Cortex of kidney (tissue), 1 donor: ENCODE measurements around the gene RTN1.

ENCODE experiments used
- DNase-seq: peaks from one replicate; lab custom pipeline; 2025; lab: John Stamatoyannopoulos, UW

The RTN1 gene

DNA sequence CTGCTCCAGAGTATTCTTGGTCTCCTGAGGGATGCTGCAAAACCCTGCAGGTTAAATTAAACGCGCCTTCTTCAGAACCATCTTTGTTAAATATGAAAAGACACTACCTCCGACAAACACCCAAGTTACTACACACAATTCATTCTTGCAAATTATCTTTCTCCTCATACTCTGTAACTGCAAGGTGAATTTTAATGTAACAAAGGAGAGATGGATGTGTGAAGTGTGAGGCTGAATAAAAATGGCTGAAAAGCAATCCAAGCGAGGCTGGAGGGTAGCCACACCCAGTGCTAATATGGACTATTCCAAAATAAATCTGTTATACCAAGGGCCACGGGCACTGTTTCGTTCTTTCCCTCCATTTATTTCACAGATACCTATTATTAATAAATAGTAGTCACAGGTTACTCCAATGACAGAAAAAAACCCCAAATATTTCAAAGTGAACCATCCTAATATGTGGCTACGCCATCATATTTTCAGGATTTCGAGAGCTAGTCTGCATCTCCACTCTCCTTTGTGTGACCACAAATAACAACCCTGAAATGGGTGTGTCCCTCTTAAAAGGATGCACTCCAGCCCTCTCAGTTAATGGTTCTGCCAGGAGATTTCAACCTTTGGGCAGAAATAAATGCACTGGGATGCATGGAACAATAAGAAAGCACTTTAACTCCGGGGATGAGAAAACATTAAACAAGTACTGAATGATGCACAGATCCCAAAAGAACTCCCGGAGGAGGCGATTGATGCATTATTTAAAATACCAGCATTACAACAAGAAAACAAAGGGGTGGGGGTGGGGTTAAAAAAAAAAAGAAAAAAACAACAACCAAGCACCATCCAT is 240.9 kb downstream of the RTN1 start:
- DNase-seq = no peak

DNA sequence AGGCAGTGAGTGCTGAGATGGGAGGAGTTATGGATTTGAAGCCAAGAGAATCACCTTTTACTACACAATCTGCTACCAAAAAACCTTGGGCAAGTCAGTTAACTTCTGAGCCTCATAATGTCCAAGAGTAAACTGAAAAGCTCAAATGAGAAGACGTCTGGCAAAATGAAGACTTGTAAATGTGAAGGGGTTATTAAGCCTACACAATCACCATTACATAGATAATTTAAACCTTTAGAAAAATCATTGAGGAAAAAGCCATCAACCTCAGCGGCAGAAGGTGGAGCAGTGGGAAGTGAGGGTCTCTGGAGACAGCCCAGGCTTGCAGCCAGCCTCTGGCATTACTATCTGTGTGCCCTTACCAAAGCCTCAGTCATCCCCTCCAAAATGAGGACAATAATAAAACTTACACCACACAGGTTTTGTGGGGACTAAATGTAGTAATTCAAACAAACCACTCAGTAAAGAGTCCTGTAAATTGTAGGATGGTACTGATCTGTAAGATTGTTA is 243.5 kb downstream of the RTN1 start:
- no peak for DNase-seq

DNA sequence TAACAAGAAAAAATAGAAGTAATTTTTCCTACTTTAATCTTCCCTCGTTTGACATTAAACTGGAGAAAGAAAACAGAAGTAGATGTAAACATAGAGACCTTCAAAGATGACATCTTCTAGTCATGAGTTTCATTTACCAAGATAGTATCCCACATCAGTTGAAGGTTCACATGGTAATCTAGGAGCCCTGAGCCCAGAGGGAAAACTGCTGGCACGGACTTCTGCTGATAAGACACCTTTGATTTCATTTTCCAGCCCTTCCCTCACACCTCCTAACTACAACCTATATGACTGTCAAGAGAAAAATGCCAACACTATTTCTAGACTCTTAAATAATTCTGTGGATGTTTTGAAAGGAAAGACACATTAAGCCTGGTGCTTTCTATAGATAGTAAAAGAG is 247.9 kb downstream of the RTN1 start:
- DNase-seq = no peak

DNA sequence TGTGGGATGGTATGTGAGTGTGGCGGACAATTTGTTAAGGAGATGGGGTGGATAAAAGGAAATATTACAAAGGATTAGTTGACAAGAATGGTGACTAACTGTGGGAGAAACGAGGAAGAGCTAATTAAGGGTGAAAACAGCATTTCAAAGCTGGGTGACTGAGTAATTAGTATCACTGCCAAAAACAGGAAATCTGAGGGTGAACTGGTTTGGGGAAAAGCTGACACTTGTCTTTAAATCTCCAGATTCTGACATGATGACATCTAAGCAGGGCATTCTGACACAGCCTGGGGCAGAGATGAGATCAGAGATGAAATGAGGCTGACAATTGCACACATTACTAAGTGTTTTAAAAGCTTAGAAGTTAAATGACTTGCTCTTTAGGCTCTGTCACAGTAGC is 251.5 kb downstream of the RTN1 start:
- no peak for DNase-seq

DNA sequence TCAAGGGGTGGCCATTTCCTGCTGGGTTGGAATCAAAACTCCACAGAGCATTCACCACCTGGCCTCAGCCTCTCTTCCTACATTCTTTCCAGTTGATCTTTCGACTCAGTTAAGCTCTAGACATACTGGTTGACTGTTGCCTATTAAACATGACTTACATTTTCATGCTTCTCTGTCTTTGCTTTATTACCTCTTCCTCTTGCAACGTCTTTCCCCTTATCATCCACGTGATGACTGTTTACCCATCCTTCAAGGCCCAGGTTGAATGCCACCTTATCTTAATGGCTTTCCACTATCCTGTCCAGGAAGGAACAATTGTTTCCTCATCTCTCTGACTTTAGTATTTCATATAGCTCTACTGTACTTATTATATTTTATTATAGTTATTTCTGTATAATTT is 269.5 kb downstream of the RTN1 start:
- DNase-seq = no peak

DNA sequence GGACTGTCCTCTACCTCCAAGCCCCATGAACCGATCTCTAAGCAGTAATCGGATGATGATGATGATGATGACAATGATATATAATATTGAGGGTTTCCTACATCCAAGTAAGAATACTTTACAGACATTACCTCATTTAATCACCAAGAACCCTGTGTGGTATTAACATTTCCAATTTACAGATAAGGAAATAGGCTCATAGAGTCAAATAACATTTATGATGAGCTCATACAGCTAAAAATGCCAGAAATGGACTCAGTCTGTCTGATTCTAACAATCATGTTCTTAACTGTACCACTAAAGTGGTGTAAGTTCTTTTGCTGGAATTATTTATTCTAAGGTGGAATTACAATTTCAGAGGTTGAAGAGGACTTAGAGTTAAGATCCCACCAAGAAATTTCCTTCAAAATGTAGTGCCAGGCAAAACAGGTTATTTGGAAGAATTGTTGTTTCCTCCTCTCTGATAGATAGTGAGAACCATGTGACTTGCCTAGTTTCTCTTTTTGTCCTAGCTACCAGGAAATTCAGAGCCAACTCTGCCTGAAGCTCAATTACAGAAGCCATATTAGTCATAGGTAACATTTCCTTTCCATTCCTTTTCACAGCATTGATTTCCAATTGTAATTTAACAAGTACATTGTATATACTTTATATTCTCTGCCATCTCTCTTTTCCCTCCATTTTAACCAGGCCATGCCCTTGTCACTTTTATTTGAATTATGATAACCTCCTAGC is 270.2 kb downstream of the RTN1 start:
- DNase-seq = no peak

DNA sequence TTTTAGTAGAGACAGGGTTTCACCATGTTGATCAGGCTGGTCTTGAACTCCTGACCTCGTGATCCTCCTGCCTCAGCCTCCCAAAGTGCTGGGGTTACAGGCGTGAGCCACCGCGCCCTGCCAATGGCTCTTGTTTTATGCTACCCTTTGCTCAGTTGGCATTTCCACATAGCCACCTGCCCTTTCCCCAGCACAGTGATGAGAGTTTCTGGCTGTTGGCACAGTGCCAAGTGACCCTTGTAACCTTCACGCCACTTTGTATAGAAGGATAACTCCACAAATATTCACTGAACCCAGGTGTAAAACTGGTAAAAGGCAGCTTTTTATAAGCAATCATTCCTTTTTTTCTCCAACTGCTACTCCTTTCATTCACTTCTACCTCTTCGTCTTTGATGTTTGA is 275.5 kb downstream of the RTN1 start:
- DNase-seq = no peak

DNA sequence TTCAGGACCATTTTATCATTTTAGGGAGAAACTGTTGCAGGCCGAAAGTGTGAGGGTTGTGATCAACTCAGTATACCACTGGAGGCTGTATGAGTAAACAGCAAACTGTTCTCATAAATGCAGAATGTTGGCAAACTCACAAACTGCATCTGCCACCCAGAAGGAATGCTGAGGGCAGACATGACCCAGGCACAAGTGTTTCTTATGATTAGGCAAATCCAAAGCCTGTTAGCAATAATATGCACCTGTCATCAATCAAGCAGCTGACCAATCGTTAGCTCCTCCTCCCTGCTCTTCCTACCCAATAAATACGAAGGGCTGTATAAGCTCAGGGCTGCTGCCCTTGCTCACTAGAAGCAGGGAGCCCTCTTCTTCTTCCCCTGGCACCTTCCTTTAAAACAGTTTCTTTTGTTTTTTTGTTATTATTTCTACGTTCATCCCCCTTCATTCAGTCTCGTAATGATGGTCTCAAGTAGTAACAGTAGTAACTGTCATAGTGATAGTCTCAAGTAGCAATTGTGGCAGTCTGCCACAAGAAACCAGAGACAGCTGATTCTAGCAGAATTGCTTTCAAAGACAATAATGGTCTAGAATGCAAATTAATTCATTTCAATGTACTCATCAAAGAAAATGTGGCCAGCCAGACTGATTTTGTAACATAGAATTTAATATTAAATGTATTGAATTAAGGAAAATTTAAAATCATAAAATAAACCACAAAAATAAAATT is 278.8 kb downstream of the RTN1 start:
- no peak for DNase-seq

DNA sequence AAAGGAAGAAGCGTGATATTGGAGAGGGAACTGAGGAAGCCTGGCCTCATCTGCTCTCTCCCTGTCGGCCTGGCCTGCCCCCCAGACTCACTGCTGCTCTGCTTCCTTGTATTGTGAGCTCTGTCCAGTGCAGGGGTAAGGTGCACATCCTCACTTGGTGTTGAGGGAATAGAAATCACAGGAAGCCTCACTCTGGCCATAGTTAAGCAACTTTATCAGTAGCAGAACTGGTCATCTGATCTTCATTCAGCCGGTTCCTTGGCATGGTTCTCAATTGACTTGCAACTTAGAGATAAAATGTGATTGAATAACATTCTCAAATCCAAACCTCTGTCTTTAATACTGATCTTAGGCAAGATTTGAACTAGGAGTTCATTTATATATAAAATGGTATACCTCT is 282.5 kb downstream of the RTN1 start:
- no peak for DNase-seq

DNA sequence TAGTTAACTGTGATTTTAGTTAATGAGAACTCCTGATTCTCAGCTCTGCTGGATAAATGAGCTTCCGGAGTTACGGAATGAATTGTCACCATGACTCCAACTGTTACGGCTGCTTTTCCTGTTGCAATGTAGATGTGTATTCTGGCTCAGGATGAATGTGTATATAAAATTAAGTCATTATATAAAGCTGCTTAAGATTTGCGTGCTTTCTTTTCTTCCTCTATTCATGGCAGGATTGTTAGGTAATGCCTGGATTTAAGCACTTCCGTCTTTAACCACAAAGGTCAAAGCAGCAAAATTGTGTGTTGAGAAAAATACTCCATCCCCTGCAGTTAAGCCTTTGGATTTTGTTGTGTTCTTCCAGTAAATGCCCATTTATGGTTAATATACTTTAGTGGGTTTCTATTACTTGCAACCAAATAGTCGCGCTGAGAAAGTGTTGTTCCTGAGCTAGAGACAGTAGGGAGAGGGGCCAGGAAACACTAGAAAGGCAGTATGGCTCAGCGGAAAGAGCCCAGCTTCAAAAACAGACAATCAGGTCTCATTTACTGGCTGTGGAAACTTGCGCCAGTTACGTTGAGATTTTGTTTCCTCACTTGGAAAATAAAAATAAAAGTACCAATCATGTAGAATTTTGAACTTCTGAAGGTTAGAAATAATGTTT is 284.6 kb downstream of the RTN1 start:
- no peak for DNase-seq

DNA sequence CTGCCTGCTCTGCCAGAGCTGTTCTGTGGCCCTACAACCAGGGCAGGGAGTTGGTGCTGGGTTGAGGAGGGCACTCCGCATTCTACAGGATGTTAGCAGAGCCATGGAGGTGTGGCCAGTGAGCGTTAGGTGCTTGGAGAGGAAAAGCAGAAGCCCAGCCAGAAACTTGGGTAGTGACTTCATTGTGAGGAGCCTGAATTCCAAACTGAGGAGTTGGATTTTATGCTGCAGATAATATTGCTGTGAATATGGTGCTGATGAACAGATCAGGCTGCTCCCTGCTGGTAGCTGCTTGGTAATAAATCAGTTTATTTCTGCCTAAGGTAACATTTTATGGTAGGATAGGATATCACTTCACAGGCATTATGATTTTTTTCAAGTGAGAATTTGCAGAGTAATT is 286.8 kb downstream of the RTN1 start:
- DNase-seq = no peak

DNA sequence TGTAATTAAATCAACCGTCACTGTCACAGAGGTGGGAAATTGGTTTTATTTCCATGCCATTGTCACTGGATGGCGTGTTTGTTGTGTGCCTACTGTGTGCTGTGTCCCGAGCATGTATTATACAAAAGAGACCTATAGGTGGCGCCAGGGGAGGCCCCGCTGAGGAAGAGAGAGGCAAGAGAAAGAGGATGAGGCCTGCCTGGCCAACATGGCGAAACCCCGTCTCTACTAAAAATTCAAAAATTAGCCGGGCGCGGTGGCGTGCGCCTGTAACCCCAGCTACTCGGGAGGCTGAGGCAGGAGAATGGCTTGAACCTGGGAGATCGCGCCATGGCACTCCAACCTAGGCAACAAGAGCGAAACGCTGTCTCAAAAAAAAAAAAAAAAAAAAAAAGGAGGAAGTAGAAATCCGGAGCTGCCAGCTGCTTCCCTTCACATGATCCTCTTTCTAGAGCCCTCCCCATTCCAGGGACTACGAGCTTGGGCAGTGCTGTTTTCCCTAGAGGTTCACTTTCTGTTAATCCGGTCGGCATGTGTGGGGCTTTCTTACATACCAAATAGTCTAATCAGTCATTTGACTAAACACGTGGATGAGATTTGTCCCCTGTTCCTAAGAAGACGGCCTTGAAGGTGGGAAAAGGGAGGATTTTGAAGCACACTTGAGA is 287.6 kb downstream of the RTN1 start:
- DNase-seq = no peak

DNA sequence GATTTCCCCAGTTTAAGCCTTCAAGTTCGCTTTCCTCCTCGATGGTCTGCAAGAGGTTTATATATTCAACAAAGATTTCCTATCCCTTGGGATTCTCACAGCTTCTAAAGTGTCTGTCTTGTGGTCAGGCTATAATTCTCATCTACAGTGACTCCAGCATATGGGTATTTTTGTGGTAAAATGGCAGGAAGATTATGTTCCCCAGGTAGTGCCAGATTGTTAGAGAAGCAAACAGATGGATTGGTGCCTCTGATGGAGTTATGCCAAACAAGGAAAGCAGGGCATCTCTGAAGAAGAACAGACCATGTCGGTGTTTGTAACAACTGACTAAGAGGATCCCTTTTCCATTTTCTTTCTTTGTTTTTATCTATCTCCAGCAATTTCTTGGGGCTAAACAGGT is 288.4 kb downstream of the RTN1 start:
- DNase-seq = no peak

DNA sequence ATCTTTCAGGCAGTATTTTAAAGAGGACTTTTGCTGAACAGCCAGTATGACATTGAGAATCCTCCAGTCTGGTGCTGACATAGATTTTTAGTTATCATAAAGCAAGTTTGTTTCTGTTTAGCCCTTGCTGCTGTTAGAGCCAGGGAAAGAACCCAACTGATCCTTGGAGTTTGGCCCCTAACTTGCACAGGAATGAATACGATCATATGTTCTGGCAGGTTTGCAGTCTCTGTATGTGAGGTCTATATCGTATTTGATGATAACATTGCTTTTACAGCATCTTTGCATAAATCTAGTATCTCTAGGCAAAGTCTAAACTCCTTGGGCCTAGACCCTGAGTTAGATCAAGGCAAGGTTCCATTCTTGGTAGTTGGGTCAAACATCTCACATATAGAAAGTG is 289.7 kb downstream of the RTN1 start:
- no peak for DNase-seq

DNA sequence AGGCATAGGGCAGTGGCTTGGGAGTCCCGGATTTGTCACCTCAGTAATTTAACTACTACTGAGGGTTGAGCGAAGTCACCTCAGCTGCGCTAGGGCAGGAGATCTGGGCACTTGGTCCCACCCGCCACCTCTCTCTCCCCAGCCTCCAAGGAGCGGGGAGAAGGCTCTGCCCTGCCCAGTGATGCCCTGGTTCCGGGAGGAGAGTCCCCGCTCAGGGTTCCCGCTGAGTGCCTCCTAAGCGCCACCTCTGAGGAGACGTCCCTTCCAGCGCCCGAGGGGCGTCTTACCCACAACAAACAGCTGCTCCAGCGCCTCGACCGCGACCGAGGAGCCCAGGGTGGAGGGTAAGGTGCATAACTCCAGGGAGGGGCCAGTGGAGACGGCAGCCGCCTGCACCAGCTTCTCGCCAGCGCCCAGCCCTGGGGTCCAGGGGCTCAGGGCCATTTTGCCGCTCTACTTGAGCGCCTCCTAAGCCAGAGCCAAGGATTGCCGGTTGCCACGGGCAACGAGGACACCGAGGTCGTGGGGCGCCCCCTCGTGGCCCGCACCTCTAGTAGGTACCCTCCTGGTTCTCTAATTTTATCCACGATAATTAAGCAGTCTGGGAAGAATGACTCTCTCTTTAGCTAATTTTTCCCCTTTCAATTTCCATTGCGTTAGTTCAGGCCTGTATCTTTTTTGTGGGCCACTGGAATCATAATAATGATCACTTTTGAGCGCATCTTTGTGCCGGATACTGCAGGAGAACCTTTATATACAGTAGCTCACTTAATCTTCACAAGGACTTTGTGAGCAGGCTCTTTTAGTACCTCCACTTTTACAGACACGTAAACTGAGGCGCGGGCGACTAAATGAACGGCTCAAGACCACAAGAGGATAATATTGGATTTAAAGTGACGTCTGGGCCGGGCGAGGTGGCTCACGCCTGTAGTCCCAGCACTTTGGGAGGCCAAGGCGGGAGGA is 294.0 kb downstream of the RTN1 start, which contains the start of gene CCDC175:
TSS of gene CCDC175 (minus strand) at position 481 of the 963 bp plus-strand sequence. CDS start at position 444, 37 bp downstream.
- no peak for DNase-seq

DNA sequence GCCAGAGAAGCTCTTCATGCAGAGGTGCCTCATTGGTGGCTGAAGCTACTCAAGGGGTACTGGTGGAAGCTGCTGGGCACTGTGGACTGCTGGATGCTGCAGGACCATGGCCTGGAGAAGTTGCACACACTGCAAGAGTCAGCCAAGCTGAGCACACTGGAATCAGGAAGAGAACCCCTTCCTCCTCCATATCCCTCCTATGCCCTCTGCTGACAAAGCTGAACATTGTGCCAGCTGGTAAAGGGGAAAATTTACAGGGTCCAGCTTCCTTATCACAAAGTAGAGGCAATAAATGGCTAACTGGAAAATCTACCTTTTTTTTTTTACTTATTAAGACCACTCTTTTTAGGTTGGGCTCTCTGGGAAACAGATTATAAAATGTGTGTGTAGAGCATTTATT is 300.5 kb downstream of the RTN1 start:
- DNase-seq = no peak

DNA sequence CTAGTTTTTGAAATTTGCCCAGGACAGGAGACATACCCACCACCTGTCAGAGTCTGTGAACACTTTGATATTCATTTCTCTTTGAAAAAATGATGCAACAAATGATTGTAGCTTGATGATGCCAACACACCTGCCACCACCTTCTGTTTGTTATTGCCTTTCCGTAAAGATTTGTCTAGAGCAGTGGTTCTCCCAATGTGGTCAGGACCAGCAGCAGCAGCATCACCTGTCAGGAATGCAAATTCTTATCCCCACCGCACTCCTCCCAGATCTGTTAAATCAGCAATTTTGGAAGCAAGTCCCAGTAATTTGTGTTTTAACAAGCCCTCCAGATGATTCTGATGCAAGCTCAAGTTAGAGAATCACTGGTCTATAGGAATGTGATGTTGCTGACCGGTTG is 303.9 kb downstream of the RTN1 start:
- DNase-seq = no peak

DNA sequence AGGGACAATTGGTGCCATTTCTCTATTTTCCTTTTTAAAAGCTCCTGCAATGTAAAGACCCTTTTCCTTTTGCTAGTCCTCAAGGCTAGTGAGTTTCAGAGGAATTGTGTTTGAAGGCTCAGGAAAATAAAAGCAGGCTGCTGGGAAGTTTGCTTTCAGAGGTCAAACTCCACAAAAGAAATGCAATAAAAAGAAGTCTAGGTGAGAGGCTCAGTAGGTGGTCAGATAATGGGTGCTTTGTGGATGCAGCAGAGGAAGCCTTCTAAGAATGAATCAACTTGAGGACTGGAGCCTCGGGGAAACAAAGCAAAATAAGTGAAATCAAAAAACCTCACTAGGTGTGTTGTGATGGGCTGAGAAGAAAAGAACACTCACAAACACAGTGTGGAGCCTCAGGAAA is 304.3 kb downstream of the RTN1 start:
- DNase-seq = no peak

DNA sequence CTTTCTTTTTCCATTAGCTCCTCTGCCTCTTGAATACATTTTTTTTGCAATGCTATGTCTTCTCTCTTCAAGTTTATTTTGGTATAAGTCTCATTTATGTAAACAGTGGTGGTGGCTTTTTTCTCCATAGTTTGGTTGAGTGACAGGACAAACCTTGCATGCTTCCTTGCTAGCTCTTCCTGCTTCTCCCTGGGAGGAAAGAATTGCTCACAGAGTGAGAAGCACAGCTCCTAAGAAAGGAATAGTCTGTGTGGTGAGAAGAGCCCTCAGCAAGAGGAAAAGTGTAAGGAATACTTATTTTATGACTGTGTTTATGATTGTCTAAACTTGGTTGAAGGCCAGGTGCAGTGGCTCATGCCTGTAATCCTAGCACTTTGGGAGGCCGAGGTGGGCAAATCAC is 305.5 kb downstream of the RTN1 start:
- DNase-seq = no peak

DNA sequence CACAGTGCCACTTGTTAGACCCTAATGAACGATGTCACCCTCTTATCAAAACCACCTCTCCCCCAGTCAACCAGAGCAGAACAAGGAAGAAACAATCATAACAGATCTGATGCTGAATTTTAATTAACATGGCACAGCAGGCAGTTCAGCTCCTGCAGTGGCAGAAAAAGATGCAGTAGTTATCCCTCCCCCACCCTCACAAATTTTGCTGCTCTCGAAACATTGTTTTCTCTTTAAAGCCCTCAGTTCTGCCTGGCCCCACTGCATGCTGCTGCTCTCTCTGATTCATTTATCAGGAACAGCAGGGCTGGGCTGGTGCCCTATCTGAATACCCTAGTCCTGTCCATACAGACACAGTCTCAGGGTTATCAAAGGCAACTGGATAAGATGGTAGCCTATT is 306.2 kb downstream of the RTN1 start:
- no peak for DNase-seq
